ENCODE data around the gene PLA2G4A. TPM values are rescaled to one million over a fixed set of nuclear protein-coding genes. Genes with fewer than 3 reads are reported as not detected.

The PLA2G4A gene
- total RNA-seq, 1 experiment from 2014 or later, result 8.6 TPM

- TF ChIP-seq, protein P1, sequence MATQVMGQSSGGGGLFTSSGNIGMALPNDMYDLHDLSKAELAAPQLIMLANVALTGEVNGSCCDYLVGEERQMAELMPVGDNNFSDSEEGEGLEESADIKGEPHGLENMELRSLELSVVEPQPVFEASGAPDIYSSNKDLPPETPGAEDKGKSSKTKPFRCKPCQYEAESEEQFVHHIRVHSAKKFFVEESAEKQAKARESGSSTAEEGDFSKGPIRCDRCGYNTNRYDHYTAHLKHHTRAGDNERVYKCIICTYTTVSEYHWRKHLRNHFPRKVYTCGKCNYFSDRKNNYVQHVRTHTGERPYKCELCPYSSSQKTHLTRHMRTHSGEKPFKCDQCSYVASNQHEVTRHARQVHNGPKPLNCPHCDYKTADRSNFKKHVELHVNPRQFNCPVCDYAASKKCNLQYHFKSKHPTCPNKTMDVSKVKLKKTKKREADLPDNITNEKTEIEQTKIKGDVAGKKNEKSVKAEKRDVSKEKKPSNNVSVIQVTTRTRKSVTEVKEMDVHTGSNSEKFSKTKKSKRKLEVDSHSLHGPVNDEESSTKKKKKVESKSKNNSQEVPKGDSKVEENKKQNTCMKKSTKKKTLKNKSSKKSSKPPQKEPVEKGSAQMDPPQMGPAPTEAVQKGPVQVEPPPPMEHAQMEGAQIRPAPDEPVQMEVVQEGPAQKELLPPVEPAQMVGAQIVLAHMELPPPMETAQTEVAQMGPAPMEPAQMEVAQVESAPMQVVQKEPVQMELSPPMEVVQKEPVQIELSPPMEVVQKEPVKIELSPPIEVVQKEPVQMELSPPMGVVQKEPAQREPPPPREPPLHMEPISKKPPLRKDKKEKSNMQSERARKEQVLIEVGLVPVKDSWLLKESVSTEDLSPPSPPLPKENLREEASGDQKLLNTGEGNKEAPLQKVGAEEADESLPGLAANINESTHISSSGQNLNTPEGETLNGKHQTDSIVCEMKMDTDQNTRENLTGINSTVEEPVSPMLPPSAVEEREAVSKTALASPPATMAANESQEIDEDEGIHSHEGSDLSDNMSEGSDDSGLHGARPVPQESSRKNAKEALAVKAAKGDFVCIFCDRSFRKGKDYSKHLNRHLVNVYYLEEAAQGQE (IDR thresholded peaks at IDR 0.05; ENCODE audit: low read depth), result no peak
- TF ChIP-seq POLR2A (IDR thresholded peaks at IDR 0.05; ENCODE audit: borderline replicate concordance, extremely low read depth, insufficient read depth, insufficient read length), result no peak
- TF ChIP-seq, protein P2, sequence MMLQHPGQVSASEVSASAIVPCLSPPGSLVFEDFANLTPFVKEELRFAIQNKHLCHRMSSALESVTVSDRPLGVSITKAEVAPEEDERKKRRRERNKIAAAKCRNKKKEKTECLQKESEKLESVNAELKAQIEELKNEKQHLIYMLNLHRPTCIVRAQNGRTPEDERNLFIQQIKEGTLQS (IDR thresholded peaks at IDR 0.05), result no peak
- no peak for TF ChIP-seq SRF (IDR thresholded peaks at IDR 0.05; ENCODE audit: low read depth)
- no peak for TF ChIP-seq SIN3A (IDR thresholded peaks at IDR 0.05; ENCODE audit: low read depth)
- TF ChIP-seq MAX (IDR thresholded peaks at IDR 0.05), result no peak
- TF ChIP-seq SP1 (IDR thresholded peaks at IDR 0.05; ENCODE audit: low read depth), result no peak
- TF ChIP-seq ELF1 (IDR thresholded peaks at IDR 0.05; ENCODE audit: borderline replicate concordance, low read depth), result no peak
- TF ChIP-seq EZH2 (IDR thresholded peaks at IDR 0.05), result no peak
- no peak for TF ChIP-seq RAD21 (IDR thresholded peaks at IDR 0.05; ENCODE audit: low read depth)
- no peak for TF ChIP-seq POLR2AphosphoS5 (IDR thresholded peaks at IDR 0.05; ENCODE audit: low read depth, low read length)
These were observed 70.8 kb downstream of the PLA2G4A start (continued) for GRCh38 chr1:186899577-186899976.

GRCh38 chr1:186899977-186900376 is 71.2 kb downstream of the PLA2G4A start:
- no peak overlapping the region for H3K4me2 ChIP-seq (ENCODE audit: low read length)
- TF ChIP-seq MAX (IDR thresholded peaks at IDR 0.05), result no peak
- TF ChIP-seq ZBTB33 (IDR thresholded peaks at IDR 0.05; ENCODE audit: extremely low read depth, insufficient replicate concordance, low read length), result no peak
- no peak for TF ChIP-seq SRF (IDR thresholded peaks at IDR 0.05; ENCODE audit: low read depth)
- TF ChIP-seq YY1 (IDR thresholded peaks at IDR 0.05; ENCODE audit: extremely low read depth, insufficient replicate concordance, low read depth, low read length), result no peak
- no peak for TF ChIP-seq CBX3 (IDR thresholded peaks at IDR 0.05; ENCODE audit: low read depth)
- TF ChIP-seq EGR1 (IDR thresholded peaks at IDR 0.05; ENCODE audit: low read depth), result no peak
- TF ChIP-seq TCF7L2 (IDR thresholded peaks at IDR 0.05; ENCODE audit: borderline replicate concordance, extremely low read depth, insufficient read depth, insufficient read length), result no peak
- no peak for ATAC-seq
- H4K20me1 ChIP-seq (ENCODE audit: insufficient read depth), result no peaks in the 10 kb centered on the region
- no peak overlapping the region for H3K9ac ChIP-seq (ENCODE audit: low read length)
- POLR2A ChIA-PET, result no interaction called here
- no peak overlapping the region for H3K27ac ChIP-seq (ENCODE audit: low read depth, low read length)
- no peaks in the 10 kb centered on the region for H3K36me3 ChIP-seq (ENCODE audit: control insufficient read depth in 1 of 2, insufficient read depth in 2 of 2, low read length in 2 of 2)
- DNase-seq (ENCODE audit: low read depth, low spot score), result no peak
- no peaks in the 10 kb centered on the region for H3K4me1 ChIP-seq (ENCODE audit: control insufficient read depth in 1 of 2, insufficient read depth in 2 of 2, low read length in 2 of 2)
- no peaks in the 10 kb centered on the region for H3K9me3 ChIP-seq (ENCODE audit: control insufficient read depth in 1 of 2, insufficient read depth in 1 of 2, low read depth in 1 of 2, low read length in 2 of 2)
- CTCF ChIA-PET, result no interaction called here
- H3K27me3 ChIP-seq (ENCODE audit: insufficient read depth, low read length), result no peaks in the 10 kb centered on the region
- no TSS peak for BruUV-seq (replicated peaks)
- H3K79me2 ChIP-seq (ENCODE audit: insufficient read depth, low read length), result no peaks in the 10 kb centered on the region
- RAD21 ChIA-PET (ENCODE audit: low non-redundant PET in 1 of 2, low total read pairs in 2 of 2, uncharacterized antibody in 2 of 2, unreplicated experiment in 2 of 2), result no interaction called here
- intact Hi-C loops (cut with micrococcal nuclease), result no loop called here
- H3K9me2 ChIP-seq (ENCODE audit: insufficient read depth), result no peaks in the 10 kb centered on the region
- H2AFZ ChIP-seq (ENCODE audit: low read depth, low read length, poor library complexity, severe bottlenecking), result no peak overlapping the region
- H3K4me3 ChIP-seq (replicated peaks in 1 of 2; ENCODE audit: low read depth in 1 of 2, low read length in 2 of 2), result no peak overlapping the region
